D721Med (cell line): ENCODE data around the gene CCDC34.
"Not testable (repeated sequence)": the region's sequence is repeated elsewhere in the genome, so short reads cannot be mapped to it uniquely, and the experiment has no call there.

Experiments
- DNase-seq: peaks from one replicate; pipeline ENCODE4 v3.0.0; 2011; ENCODE audit warnings: low spot score; ENCODE audit not compliant: insufficient read length
- FAIRE-seq: peaks from 2 replicates; lab custom pipeline; 2011; peaks lifted over from hg19 to GRCh38; lab: Jason Lieb, UNC
- CTCF ChIP-seq: IDR thresholded peaks from 2 replicates; pipeline ENCODE4 v1.5.1; 2012; ENCODE audit warnings: mild to moderate bottlenecking, control low read depth; ENCODE audit not compliant: insufficient read depth; ENCODE audit errors: missing control alignments

Gene CCDC34

DNA sequence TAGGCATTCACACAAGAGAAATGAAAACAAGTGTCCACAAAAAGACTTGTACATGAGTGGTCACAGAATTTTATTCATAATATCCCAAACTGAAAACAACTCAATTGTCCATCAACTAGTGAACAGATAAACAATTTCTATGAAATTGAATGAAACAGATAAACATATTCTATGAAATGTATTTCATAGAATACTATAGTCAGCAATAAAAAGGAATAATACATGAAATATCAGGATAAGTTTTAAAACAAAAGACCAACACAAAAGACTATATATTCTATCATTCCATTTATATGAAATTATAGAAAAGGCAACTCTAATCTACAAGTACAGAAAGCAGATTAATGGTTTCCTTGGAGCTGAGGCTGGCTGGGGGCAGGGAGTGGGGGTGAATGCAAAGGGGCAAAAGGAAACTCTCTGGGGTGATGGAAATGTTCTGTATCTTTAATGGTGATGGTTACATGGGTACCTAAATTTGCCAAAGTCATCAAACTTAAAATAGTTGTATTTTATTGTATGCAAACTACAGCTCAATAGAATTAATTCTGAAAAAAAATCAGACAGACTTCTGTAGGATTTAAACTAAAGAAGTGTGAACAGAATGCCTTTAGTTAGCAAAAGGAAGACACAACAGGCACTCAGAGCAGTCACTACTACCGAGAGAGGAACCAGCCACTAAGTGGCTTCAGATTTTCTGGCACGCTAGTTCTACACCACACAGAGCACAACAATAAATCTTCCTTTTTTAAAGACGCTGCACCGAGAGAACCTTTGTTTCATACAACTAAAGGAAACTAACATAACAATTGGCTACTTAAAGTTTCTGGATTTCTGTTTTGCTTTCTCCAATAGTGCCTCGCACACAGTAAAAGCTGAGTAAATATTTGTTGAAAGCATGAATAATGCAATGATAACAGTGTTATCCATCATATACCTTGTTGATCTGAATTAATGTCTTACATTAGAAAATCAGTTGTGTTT is 15.4 kb downstream of the CCDC34 start:
- no peak for FAIRE-seq
- no peak for TF ChIP-seq CTCF
- no peak for DNase-seq

DNA sequence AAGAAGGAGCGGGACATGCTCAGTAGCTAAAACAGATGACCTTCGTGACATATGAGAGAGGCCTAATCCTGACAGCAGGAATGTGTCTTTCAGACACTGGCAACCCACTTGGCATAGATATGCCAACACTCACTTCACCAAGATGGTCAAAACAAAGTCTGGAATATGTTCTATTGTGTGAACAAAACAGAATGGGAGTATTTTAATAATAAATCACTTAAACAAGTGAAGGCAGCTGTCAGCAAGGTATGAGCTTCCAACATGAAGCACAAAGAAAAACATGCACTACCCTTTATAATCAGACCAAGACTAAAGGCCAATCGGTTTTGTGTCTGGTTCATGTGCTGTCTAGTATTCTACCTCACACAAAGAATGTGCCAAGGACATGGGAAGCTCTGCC is 23.1 kb downstream of the CCDC34 start:
- DNase-seq = no peak
- TF ChIP-seq CTCF = no peak
- FAIRE-seq = no peak

DNA sequence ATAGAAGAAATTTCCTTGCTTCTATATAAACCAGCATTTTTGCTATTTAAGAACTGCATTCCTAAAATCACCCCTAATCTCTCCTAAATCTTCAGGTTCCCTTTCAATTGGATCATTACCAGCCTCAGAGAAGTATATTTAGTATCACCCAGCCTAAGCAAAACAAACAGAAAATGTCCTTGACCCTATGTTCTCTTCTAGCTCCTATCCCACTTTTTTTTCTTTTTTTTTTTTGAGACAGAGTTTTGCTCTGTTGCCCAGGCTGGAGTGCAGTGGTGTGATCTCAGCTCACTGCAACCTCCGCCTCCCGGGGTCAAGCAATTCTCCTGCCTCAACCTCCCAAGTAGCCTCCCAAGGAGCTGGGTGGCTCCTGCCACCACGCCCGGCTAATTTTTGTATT is 28.3 kb downstream of the CCDC34 start:
- not testable (repeated sequence) for FAIRE-seq, DNase-seq

DNA sequence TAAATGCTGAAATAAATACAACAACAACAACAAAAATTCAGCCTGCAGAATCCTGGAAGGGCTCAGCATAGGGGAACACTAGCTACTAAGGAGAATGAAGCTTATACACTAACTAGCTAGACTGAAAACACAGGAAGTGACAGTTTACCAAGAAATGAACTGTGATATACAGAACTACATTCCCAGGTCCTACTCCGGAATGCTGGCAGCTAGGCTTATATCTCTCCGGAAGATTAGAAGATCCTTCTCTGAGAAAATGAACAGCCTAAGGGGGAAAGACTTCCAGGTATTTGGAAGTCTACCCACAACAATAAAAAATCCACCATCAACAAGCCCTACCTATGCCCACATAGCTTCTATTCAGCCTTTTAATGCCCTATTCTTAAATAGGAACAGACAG is 31.0 kb downstream of the CCDC34 start:
- no peak for TF ChIP-seq CTCF
- FAIRE-seq = no peak
- no peak for DNase-seq

GRCh38 chr11:27330633-27331270 is 32.3 kb downstream of the CCDC34 start:
- DNase-seq = no peak
- FAIRE-seq = peak; percentile 69
- no peak for TF ChIP-seq CTCF

DNA sequence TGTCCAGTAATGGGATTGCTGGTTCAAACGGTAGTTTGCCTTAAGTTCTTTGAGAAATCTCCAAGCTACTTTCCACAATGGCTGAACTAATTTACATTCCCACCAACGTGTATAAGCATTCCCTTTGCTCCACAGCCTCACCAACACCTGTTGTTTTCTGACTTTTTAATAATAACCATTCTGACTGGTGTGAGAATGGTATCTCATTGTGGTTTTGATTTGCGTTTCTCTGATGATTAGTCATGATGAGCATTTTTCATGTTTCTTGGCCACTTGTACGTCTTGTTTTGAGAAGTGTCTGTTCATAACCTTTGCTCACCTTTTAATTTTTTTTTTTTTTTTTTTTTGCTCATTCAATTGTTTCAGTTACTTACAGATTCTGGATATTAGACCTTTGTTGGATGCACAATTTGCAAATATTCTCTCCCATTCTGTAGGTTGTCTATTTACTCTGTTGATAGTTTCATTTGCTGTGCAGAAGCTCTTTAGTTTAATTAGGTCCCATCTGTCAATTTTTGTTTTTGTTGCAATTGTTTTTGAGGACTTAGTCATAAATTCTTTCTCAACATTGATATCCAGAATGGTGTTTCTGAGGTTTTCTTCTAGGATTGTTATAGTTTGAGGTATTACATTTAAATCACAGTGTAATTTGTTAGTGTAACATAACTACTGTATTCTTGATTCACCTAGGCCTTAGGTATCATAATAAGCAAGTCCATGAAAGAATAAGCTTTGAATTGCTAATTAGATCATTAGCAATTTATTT is 33.0 kb downstream of the CCDC34 start:
- FAIRE-seq (no peak), DNase-seq (no peak)
- TF ChIP-seq CTCF = no peak

DNA sequence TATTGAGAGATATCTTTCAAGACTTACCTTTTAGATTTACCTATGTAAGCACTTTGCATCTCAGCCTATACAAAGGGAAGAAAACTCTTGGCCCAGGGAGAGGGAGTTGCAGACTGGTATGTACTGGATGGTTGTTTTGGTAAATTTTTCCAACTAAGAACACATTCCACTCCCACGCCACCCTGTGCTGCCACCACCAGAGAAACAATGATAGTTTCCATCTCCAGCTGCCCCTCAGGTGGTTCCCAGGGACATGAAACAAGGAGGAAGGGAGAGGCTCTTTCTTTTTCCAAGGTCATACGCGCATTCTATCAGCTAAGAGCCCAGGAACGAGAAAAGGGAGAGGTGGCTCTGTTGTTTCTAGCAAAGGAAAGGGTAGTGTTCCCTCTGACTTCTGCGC is 34.4 kb downstream of the CCDC34 start:
- DNase-seq (no peak), FAIRE-seq (no peak)
- TF ChIP-seq CTCF = no peak

DNA sequence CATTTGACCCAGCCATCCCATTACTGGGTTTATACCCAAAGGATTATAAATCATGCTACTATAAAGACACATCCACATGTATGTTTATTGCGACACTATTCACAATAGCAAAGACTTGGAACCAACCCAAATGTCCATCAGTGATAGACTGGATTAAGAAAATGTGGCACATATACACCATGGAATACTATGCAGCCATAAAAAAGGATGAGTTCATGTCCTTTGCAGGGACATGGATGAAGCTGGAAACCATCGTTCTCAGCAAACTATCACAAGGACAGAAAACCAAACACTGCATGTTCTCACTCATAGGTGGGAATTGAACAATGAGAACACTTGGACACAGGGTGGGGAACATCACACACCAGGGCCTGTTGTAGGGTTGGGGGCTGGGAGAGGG is 36.0 kb downstream of the CCDC34 start:
- FAIRE-seq, DNase-seq: not testable (repeated sequence)

- FAIRE-seq = not testable (repeated sequence)
Measured at GRCh38 chr11:27322196-27322595, 40.8 kb downstream of the CCDC34 start.

DNA sequence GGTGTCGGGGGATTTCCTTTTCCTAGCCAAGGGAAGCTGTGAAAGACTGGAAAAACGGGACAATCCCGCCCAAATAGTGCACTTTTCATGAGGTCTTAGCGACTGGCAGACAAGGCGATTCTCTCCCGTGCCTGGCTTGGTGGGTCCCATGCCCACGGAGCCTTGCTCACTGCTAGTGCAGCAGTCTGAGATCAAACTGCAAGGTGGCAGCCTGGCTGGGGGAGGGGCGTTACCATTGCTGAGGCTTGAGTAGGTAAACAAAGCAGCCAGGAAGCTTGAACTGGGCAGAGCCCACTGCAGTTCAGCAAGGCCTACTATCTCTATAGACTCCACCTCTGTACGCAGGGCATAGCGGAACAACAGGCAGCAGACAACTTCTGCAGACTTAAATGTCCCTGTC is 41.7 kb downstream of the CCDC34 start:
- not testable (repeated sequence) for DNase-seq, FAIRE-seq

More at GRCh38 chr11:27322196-27322595, 40.8 kb downstream of the CCDC34 start:
- DNase-seq = not testable (repeated sequence)
